Endothelial cell of umbilical vein (primary cell): ENCODE data around the gene TSPOAP1.

ENCODE experiments used
- EZH2 ChIP-seq: IDR thresholded peaks from 2 replicates; pipeline ENCODE4 v1.6.1; 2012; ENCODE audit warnings: borderline replicate concordance, low read depth, mild to moderate bottlenecking, moderate library complexity, low read length, inconsistent platforms; ENCODE audit not compliant: severe bottlenecking
- FOS ChIP-seq: IDR thresholded peaks from 2 replicates; pipeline ENCODE4 v1.6.1; 2011; ENCODE audit warnings: mild to moderate bottlenecking, low read length, moderate library complexity, borderline replicate concordance; ENCODE audit not compliant: insufficient read depth
- GATA2 ChIP-seq: IDR thresholded peaks from 2 replicates; pipeline ENCODE4 v1.7.0; 2011; ENCODE audit warnings: low read depth, mild to moderate bottlenecking, moderate library complexity, mixed read lengths, low read length; ENCODE audit not compliant: insufficient read length, insufficient read depth
- JUN ChIP-seq: IDR thresholded peaks from 2 replicates; pipeline ENCODE4 v1.6.1; 2011; ENCODE audit warnings: borderline replicate concordance, low read depth; ENCODE audit not compliant: insufficient read length, insufficient read depth
- MAX ChIP-seq: IDR thresholded peaks from 2 replicates; pipeline ENCODE4 v1.6.1; 2011; ENCODE audit not compliant: insufficient read depth, insufficient read length
- MYC ChIP-seq: IDR thresholded peaks from one replicate; pipeline ENCODE4 v1.6.1; 2011; ENCODE audit warnings: mild to moderate bottlenecking, low read depth, low read length
- POLR2A ChIP-seq: IDR thresholded peaks from 2 replicates; pipeline ENCODE4 v1.6.1; 2012; ENCODE audit warnings: low read depth, mild to moderate bottlenecking, control low read depth, low read length
- POLR2AphosphoS5 ChIP-seq: IDR thresholded peaks from 2 replicates; pipeline ENCODE4 v1.6.1; 2012; ENCODE audit warnings: low read depth, mild to moderate bottlenecking, control low read depth, low read length, moderate library complexity; ENCODE audit not compliant: insufficient read depth
- TF ChIP-seq, protein P1 (sequence below), 2 donors: IDR thresholded peaks; 1 replicate in 1 of 2; 2 replicates in 1 of 2; pipeline ENCODE4 v1.5.1; 2011; ENCODE audit warnings: low read length in 2 of 2, mild to moderate bottlenecking in 2 of 2, moderate library complexity in 2 of 2, control low read depth in 1 of 2, inconsistent platforms in 1 of 2, low read depth in 1 of 2; ENCODE audit not compliant: insufficient read depth in 1 of 2; ENCODE audit errors: extremely low read depth in 1 of 2

GRCh38 chr17:58335061-58335731 is 6.6 kb upstream of the TSPOAP1 start:
- TF ChIP-seq, protein P1, sequence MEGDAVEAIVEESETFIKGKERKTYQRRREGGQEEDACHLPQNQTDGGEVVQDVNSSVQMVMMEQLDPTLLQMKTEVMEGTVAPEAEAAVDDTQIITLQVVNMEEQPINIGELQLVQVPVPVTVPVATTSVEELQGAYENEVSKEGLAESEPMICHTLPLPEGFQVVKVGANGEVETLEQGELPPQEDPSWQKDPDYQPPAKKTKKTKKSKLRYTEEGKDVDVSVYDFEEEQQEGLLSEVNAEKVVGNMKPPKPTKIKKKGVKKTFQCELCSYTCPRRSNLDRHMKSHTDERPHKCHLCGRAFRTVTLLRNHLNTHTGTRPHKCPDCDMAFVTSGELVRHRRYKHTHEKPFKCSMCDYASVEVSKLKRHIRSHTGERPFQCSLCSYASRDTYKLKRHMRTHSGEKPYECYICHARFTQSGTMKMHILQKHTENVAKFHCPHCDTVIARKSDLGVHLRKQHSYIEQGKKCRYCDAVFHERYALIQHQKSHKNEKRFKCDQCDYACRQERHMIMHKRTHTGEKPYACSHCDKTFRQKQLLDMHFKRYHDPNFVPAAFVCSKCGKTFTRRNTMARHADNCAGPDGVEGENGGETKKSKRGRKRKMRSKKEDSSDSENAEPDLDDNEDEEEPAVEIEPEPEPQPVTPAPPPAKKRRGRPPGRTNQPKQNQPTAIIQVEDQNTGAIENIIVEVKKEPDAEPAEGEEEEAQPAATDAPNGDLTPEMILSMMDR (IDR thresholded peaks at IDR 0.05; ENCODE audit: extremely low read depth in 1 of 2, insufficient read depth in 1 of 2, low read depth in 1 of 2, low read length in 2 of 2): no peak
- TF ChIP-seq POLR2A: no peak
- TF ChIP-seq POLR2AphosphoS5: no peak
- no peak for TF ChIP-seq FOS
- no peak for TF ChIP-seq EZH2
- TF ChIP-seq GATA2: no peak
- no peak for TF ChIP-seq MYC
- no peak for TF ChIP-seq JUN
- TF ChIP-seq MAX: no peak
